GM19193 (cell line): Measurements from ENCODE around the gene ONECUT3.

Experiments used
- POLR2A ChIP-seq: IDR thresholded peaks from 4 replicates; pipeline ENCODE4 v1.6.1; 2011; ENCODE audit not compliant: insufficient read depth, insufficient read length; ENCODE audit errors: extremely low read depth

Gene ONECUT3

DNA sequence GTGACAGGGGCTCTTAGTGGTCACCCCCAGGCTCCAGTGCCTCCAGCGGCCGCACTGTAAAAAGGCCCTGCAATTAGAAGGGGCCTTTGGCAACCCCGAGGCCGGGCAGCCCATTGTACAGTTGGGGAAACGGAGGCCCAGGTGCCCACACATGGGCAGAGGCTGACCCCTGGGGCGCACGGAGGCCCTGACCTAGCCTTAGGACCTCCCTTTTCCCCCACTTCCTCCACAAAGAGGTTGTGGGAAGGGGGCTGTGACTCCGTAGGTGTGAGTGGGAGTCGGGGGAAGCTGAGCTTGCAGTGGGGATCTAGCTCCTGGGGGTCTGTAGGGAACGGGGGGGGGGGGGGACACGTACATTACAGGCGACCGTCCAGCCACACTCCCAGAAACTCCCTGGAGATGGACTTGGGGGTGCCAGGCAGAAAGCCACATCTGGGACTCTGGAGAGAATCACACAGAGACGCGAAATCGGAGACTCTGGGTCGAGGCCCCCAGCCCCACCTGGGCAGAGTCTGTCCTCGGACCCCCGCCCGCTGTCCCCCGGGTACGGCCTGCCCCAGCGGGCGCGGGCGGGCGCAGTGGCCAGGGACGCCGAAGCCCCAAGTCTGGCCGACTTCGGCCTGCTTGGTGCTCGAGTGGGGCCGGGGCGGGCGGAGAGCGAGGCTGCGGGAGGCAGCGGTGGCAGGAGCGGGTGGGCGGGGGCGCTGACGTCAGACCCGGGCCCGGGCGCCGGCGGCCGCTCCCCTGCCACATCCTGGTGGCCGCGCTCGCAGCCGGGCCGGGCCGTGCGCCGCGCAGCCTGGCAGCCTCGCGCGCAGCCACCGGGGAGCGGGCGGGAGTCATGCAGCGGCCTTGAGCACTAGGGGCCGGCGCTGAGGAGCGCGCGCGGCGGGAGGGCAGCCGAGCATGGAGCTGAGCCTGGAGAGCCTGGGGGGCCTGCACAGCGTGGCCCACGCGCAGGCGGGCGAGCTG is at the start of gene ONECUT3:
Gene ONECUT3 (plus strand): TSS at position 750 of the 972 bp plus-strand sequence. CDS start 157 bp downstream, at position 907.
- TF ChIP-seq POLR2A: no peak

DNA sequence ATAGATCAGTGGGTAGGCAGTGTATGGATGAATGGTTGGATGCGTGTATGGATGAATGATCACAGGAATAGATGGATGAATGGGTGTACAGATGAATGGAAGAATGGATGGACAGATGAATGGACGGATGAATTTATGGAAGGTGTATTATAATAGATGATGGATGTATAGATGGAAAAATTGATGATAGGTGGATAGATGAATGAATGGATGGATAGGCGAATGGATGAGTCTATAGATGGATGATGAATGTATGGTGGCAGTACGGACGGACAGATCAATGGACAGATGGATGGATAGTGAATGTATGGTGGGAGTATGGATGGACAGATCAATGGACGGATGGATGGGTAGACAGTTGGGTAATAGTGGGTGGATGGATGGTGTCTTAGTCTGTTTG is 49.0 kb upstream of the ONECUT3 start:
- no peak for TF ChIP-seq POLR2A

- TF ChIP-seq POLR2A: no peak
Measured at GRCh38 chr19:1705367-1705766, 47.9 kb upstream of the ONECUT3 start.

DNA sequence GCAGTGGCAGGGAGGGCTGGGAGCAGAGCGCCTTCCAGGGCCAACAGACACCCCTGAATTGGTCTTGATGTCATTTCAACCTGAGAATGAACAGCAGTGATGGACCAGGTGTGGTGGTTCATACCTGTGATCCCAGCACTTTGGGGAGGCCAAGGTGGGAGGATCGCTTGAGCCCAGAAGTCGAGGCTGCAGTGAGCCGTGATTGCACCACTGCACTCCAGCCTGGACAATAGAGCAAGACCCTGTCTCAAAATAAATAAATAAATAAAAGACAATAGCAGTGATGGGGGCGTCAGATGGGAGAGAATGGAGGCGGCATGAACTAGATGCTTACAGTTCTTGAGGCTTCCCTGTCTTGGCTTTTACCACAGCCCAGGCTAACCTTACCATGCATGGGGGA is 46.1 kb upstream of the ONECUT3 start:
- no peak for TF ChIP-seq POLR2A

DNA sequence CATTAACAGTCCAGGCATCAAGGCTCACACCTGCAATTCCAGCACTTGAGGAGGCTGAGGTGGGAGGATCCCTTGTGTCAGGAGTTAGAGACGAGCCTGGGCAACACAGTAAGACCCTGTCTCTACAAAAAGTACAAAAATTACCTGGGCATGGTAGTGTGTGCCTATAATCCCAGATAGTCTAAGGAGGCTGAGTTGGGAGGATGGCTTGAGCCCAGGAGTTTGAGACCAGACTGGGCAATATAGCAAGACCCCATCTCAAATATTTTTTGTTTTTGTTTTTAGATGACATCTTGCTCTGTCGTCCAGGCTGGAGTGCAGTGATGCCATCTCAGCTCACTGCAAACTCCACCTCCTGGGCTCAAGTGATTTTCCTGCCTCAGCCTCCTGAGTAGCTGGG is 40.1 kb upstream of the ONECUT3 start:
- TF ChIP-seq POLR2A: no peak

GRCh38 chr19:1715540-1715939 is 37.8 kb upstream of the ONECUT3 start:
- no peak for TF ChIP-seq POLR2A

- no peak for TF ChIP-seq POLR2A
Measured at GRCh38 chr19:1717200-1717969, 35.9 kb upstream of the ONECUT3 start.

DNA sequence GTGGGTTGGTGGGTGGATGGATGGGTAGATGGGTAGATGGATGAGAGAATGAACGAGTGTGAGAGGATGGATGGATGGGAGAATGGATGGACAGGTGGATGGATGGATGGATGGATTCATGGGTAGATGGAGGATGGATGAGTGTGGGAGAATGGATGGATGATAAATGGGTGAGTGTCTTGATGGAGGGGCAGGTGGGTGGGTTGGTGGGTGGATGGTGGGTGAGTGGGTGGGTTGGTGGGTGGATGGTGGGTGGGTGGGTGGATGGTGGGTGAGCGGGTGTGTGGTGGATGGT is 35.4 kb upstream of the ONECUT3 start:
- TF ChIP-seq POLR2A: no peak

DNA sequence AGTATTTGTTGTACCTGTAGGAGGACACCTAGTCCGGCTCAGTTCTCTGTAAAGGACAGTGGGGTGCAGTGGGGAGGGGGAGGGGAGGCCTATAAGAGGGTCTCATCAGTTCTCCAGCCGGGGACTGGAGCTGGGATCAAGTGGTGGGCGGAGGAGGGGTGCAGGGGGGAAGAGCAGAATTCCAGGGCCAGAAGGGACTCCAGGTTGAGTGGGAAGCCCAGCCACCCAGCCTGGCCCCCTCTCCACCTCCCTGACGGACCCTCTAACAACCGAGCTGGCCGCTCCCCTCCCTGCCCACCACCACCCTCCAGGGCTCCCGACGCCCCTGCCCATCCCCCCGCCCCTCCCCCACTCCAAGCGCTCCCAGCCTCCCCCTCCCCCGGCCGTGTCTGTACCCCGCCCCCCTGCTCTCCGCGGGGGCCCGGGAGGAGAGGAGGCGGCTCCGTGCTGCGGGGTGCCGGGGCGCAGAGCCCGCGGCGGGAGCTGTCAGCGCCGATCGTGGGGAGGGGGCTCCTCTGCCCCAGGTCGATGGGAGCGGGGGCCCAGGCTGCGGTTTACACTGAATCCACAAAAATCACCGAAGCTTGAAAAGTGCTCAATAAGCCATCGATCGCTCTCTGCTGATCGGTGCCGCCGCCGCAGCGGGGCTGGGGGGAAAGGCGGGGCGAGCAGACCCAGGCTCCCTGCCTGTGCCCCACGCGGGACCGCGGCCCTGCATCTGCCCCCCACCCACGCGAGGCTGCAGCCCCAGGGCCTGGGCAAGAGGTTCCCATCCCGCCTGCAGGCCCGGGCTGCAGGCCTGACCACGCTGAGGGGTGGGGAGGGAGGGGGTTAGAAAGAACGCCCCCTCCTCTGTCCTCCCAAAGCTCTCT is 34.6 kb upstream of the ONECUT3 start:
- no peak for TF ChIP-seq POLR2A

DNA sequence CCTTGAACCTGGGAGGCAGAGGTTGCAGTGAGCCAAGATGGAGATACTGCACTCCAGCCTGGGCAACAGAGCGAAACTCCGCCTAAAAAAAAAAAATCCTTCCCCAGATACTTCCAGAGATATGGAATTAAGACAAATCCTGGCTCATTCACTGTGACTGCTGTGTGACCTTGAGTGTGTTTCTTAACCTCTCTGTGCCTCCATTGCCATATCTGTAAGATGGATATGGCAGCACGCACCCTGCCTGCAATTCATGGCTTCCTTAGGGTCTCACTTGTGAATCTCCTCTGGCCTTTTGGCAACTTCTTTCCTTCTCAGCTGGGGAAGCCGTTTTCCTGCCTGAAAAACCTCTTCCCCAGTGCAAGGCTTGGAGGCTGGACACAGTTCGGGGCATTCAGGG is 33.8 kb upstream of the ONECUT3 start:
- TF ChIP-seq POLR2A: no peak

GRCh38 chr19:1720237-1720636 is 33.1 kb upstream of the ONECUT3 start:
- no peak for TF ChIP-seq POLR2A

GRCh38 chr19:1725100-1726064 is 27.9 kb upstream of the ONECUT3 start:
- TF ChIP-seq POLR2A: no peak

- TF ChIP-seq POLR2A: no peak
Measured at GRCh38 chr19:1728816-1729567, 24.3 kb upstream of the ONECUT3 start.
